Measurements from ENCODE around the gene ARFGEF3. TPM values are rescaled to one million over a fixed set of nuclear protein-coding genes. Genes with fewer than 3 reads are reported as not detected.

The ARFGEF3 gene
- total and polyA plus RNA-seq, 2 experiments from 2014 or later: 5.8 to 24.6 TPM

DNA sequence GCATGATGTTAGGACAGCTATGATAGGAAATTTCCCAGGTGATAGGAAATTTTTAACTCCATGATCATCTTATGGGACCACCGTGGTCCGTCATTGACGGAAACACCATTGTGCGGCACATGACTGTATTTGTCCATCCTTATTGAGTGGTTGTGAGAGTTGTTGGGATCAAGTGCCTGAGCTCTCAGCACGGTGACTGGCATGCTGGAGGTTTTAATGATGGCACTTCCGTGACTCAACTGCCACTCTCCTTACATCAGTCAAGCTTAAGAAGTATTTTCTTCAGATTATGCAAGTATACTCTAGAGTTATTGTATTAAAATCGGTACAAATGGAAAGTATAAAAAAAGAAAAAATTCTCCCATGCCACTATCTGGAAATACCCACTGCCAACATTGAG lies 35.8 kb downstream of the ARFGEF3 start (continued):
- TF ChIP-seq, protein P1, sequence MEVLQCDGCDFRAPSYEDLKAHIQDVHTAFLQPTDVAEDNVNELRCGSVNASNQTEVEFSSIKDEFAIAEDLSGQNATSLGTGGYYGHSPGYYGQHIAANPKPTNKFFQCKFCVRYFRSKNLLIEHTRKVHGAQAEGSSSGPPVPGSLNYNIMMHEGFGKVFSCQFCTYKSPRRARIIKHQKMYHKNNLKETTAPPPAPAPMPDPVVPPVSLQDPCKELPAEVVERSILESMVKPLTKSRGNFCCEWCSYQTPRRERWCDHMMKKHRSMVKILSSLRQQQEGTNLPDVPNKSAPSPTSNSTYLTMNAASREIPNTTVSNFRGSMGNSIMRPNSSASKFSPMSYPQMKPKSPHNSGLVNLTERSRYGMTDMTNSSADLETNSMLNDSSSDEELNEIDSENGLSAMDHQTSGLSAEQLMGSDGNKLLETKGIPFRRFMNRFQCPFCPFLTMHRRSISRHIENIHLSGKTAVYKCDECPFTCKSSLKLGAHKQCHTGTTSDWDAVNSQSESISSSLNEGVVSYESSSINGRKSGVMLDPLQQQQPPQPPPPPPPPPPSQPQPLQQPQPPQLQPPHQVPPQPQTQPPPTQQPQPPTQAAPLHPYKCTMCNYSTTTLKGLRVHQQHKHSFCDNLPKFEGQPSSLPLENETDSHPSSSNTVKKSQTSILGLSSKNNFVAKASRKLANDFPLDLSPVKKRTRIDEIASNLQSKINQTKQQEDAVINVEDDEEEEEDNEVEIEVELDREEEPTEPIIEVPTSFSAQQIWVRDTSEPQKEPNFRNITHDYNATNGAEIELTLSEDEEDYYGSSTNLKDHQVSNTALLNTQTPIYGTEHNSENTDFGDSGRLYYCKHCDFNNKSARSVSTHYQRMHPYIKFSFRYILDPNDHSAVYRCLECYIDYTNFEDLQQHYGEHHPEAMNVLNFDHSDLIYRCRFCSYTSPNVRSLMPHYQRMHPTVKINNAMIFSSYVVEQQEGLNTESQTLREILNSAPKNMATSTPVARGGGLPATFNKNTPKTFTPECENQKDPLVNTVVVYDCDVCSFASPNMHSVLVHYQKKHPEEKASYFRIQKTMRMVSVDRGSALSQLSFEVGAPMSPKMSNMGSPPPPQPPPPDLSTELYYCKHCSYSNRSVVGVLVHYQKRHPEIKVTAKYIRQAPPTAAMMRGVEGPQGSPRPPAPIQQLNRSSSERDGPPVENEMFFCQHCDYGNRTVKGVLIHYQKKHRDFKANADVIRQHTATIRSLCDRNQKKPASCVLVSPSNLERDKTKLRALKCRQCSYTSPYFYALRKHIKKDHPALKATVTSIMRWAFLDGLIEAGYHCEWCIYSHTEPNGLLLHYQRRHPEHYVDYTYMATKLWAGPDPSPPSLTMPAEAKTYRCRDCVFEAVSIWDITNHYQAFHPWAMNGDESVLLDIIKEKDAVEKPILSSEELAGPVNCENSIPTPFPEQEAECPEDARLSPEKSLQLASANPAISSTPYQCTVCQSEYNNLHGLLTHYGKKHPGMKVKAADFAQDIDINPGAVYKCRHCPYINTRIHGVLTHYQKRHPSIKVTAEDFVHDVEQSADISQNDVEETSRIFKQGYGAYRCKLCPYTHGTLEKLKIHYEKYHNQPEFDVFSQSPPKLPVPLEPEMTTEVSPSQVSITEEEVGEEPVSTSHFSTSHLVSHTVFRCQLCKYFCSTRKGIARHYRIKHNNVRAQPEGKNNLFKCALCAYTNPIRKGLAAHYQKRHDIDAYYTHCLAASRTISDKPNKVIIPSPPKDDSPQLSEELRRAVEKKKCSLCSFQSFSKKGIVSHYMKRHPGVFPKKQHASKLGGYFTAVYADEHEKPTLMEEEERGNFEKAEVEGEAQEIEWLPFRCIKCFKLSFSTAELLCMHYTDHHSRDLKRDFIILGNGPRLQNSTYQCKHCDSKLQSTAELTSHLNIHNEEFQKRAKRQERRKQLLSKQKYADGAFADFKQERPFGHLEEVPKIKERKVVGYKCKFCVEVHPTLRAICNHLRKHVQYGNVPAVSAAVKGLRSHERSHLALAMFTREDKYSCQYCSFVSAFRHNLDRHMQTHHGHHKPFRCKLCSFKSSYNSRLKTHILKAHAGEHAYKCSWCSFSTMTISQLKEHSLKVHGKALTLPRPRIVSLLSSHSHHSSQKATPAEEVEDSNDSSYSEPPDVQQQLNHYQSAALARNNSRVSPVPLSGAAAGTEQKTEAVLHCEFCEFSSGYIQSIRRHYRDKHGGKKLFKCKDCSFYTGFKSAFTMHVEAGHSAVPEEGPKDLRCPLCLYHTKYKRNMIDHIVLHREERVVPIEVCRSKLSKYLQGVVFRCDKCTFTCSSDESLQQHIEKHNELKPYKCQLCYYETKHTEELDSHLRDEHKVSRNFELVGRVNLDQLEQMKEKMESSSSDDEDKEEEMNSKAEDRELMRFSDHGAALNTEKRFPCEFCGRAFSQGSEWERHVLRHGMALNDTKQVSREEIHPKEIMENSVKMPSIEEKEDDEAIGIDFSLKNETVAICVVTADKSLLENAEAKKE (CRISPR knock-in tag; IDR thresholded peaks at IDR 0.05): no peak
- TF ChIP-seq NANOG (IDR thresholded peaks at IDR 0.05; ENCODE audit: borderline replicate concordance): no peak
- TF ChIP-seq STAT1 (IDR thresholded peaks at IDR 0.05; ENCODE audit: unreplicated experiment): no peak
- no peak for TF ChIP-seq EZH2phosphoT487 (IDR thresholded peaks at IDR 0.05; ENCODE audit: unreplicated experiment)
- TF ChIP-seq, protein P2, sequence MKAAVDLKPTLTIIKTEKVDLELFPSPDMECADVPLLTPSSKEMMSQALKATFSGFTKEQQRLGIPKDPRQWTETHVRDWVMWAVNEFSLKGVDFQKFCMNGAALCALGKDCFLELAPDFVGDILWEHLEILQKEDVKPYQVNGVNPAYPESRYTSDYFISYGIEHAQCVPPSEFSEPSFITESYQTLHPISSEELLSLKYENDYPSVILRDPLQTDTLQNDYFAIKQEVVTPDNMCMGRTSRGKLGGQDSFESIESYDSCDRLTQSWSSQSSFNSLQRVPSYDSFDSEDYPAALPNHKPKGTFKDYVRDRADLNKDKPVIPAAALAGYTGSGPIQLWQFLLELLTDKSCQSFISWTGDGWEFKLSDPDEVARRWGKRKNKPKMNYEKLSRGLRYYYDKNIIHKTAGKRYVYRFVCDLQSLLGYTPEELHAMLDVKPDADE (IDR thresholded peaks at IDR 0.05): no peak

DNA sequence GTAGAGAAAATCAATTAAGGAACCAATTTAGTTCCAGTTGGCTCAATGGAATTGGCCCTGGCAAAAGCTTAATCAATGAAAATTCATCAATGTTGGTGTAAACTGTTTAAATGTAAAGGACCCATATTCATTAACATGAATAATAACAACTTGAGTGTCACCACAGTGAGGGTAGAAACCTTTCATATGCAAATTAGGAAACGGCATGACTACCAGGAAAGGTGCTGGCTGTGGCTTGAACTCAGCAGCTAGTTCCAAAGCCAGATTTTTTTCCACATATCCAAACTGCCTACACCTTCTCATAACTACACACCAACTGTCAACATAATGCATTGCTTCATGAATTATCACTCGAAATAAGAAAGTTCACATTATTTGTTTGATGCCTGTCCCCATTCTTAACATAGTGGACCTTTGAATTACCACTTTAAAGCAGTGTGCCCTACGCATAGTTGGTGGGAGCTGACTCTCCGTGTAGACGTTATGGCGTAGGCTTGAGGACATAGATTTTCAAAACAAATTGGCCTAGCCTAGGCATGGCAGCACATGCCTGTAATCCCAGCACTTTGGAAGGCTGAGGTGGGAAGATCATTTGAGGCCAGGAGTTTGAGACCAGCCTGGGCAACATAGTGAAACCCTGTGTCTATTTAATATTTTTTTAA lies 36.8 kb downstream of the ARFGEF3 start:
- Mint-ChIP-seq H3K9me3 (peaks cover 13% of the 10 kb centered on the region; the same call in 2 of the 3 replicates), H3K27me3 (ENCODE audit: insufficient read depth, low read depth, poor library complexity) (peaks cover 10% of the 10 kb centered on the region), H3K36me3 (ENCODE audit: low read depth) (peaks cover 15% of the 10 kb centered on the region), H3K27ac (peak overlapping the region; percentile 33; the same call in 1 of the 2 replicates), H3K4me1 (peaks cover 32% of the 10 kb centered on the region; the same call in 2 of the 3 replicates), H3K4me3 (peak overlapping the region; percentile 43; the same call in 1 of the 3 replicates)
- no peaks in the 10 kb centered on the region for H3K27me3 ChIP-seq (ENCODE audit: insufficient read depth)
- H3K36me3 ChIP-seq (ENCODE audit: insufficient read depth): no peaks in the 10 kb centered on the region
- peak overlapping the region; percentile 13 for H3K4me2 ChIP-seq
- peak; percentile 51 for DNase-seq (ENCODE audit: low spot score)
- peaks cover 18% of the 10 kb centered on the region for H3K4me1 ChIP-seq (ENCODE audit: insufficient read depth)
- H4K20me1 ChIP-seq (replicated peaks; ENCODE audit: insufficient read depth): no peaks in the 10 kb centered on the region
- H3K79me2 ChIP-seq (replicated peaks; ENCODE audit: insufficient read depth): 0 out of 2 replicates have a peak, but pooled peaks cover 4% of the 10 kb centered on the region
- peak; percentile 75 for ATAC-seq
- H3K4me3 ChIP-seq: no peak overlapping the region
- no peaks in the 10 kb centered on the region for H3K9me2 ChIP-seq (ENCODE audit: insufficient read depth)
- no peak overlapping the region for H2AFZ ChIP-seq
- H3K27ac ChIP-seq (ENCODE audit: low read depth): no peak overlapping the region
- no peaks in the 10 kb centered on the region for H3F3A ChIP-seq (replicated peaks; ENCODE audit: low read depth)
- TF ChIP-seq CREB1 (CRISPR knock-in tag; IDR thresholded peaks at IDR 0.05; ENCODE audit: low read depth) (no peak), ZNF331 (CRISPR knock-in tag; IDR thresholded peaks at IDR 0.05; ENCODE audit: low read depth) (no peak), STAT1 (IDR thresholded peaks at IDR 0.05; ENCODE audit: unreplicated experiment) (no peak), EZH2phosphoT487 (IDR thresholded peaks at IDR 0.05; ENCODE audit: unreplicated experiment) (no peak), POLR2AphosphoS5 (IDR thresholded peaks at IDR 0.05; ENCODE audit: low read depth) (no peak), JUNB (IDR thresholded peaks at IDR 0.05; ENCODE audit: unreplicated experiment) (no peak), EZH2 (IDR thresholded peaks at IDR 0.05; ENCODE audit: low read depth, unreplicated experiment) (no peak), ZNF114 (CRISPR knock-in tag; IDR thresholded peaks at IDR 0.05) (no peak), NANOG (IDR thresholded peaks at IDR 0.05; ENCODE audit: borderline replicate concordance) (no peak; the same call in 1 of the 2 replicates)
- TF ChIP-seq, protein P2 (IDR thresholded peaks at IDR 0.05): no peak
- TF ChIP-seq, protein P3, sequence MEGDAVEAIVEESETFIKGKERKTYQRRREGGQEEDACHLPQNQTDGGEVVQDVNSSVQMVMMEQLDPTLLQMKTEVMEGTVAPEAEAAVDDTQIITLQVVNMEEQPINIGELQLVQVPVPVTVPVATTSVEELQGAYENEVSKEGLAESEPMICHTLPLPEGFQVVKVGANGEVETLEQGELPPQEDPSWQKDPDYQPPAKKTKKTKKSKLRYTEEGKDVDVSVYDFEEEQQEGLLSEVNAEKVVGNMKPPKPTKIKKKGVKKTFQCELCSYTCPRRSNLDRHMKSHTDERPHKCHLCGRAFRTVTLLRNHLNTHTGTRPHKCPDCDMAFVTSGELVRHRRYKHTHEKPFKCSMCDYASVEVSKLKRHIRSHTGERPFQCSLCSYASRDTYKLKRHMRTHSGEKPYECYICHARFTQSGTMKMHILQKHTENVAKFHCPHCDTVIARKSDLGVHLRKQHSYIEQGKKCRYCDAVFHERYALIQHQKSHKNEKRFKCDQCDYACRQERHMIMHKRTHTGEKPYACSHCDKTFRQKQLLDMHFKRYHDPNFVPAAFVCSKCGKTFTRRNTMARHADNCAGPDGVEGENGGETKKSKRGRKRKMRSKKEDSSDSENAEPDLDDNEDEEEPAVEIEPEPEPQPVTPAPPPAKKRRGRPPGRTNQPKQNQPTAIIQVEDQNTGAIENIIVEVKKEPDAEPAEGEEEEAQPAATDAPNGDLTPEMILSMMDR (conservative IDR thresholded peaks at IDR 0.05; ENCODE audit: low read depth in 2 of 2): no peak
